HL-60 (cell line): ENCODE data around the gene CNNM1.

Experiments used
- DNase-seq, 2 experiments: peaks; one replicate each; pipeline ENCODE4 v3.0.0-alpha.2; 2010 to 2020; ENCODE audit warnings: low read depth in 1 of 2, low spot score in 1 of 2
- H3K27ac ChIP-seq: fragments of 250-450 bp; sonication (Bioruptor Pico); replicated peaks from 2 replicates; pipeline ENCODE4 v1.5.1; 2020; ENCODE audit warnings: mild to moderate bottlenecking, moderate library complexity
- H3K27me3 ChIP-seq: fragments of 250-450 bp; sonication (Bioruptor Pico); 2 replicates; pipeline ENCODE4 v1.5.1; 2021; ENCODE audit warnings: mild to moderate bottlenecking, moderate library complexity; ENCODE audit not compliant: insufficient read depth, poor library complexity, severe bottlenecking
- H3K4me3 ChIP-seq: replicated peaks from 2 replicates; pipeline ENCODE4 v1.5.1; 2011; ENCODE audit warnings: mild to moderate bottlenecking, control low read depth, low read length; ENCODE audit not compliant: insufficient read depth
- CTCF ChIP-seq: IDR thresholded peaks from one replicate; pipeline ENCODE4 v1.5.1; 2011; ENCODE audit warnings: low read length, control low read depth, inconsistent platforms; ENCODE audit not compliant: insufficient read depth
- GABPA ChIP-seq: IDR thresholded peaks from 2 replicates; pipeline ENCODE4 v1.6.1; 2012; ENCODE audit warnings: low read depth
- POLR2AphosphoS5 ChIP-seq: IDR thresholded peaks from 2 replicates; pipeline ENCODE4 v1.6.1; 2012; ENCODE audit warnings: low read depth
- SPI1 ChIP-seq: IDR thresholded peaks from 2 replicates; pipeline ENCODE4 v1.6.1; 2012; ENCODE audit warnings: low read depth, mild to moderate bottlenecking, borderline replicate concordance
- TF ChIP-seq, protein P1 (sequence below): IDR thresholded peaks from 2 replicates; pipeline ENCODE4 v1.6.1; 2012; ENCODE audit warnings: low read depth; ENCODE audit not compliant: insufficient replicate concordance

CNNM1 gene

DNA sequence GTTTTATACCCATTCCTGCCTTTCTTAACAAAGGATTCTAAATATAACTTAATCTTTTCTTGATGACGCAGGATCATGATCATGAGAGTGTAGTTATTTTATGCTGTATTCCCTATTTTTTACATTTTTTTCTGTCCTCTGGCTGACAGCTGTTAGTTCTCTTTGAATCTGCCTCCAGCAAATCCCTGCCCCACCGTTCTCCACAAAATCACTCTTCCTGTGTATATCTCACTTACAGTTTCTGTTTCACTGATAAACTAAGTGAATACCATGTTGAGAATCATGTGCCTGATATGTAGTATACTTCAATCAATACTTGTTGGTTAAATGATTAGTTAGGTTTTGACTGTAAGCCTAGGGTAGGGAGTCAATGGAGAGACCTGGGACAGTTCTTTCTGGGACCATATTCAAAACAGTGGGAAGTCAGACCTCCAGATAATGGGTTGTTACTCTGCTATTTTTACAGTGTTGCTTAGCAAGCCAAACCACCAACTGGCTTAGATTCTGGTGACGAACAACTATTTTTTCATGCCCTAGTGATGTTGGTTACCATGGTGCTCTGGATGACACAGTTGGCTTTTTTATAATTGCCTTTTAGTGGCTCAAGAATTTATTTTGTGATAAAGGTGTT lies 12.8 kb downstream of the CNNM1 start:
- Histone ChIP-seq H3K4me3 (no peak overlapping the region), H3K27me3 (no peaks in the 10 kb centered on the region), H3K27ac (no peak overlapping the region)
- no peak for DNase-seq
- TF ChIP-seq GABPA (no peak), SPI1 (no peak), CTCF (no peak), POLR2AphosphoS5 (no peak)
- TF ChIP-seq, protein P1, sequence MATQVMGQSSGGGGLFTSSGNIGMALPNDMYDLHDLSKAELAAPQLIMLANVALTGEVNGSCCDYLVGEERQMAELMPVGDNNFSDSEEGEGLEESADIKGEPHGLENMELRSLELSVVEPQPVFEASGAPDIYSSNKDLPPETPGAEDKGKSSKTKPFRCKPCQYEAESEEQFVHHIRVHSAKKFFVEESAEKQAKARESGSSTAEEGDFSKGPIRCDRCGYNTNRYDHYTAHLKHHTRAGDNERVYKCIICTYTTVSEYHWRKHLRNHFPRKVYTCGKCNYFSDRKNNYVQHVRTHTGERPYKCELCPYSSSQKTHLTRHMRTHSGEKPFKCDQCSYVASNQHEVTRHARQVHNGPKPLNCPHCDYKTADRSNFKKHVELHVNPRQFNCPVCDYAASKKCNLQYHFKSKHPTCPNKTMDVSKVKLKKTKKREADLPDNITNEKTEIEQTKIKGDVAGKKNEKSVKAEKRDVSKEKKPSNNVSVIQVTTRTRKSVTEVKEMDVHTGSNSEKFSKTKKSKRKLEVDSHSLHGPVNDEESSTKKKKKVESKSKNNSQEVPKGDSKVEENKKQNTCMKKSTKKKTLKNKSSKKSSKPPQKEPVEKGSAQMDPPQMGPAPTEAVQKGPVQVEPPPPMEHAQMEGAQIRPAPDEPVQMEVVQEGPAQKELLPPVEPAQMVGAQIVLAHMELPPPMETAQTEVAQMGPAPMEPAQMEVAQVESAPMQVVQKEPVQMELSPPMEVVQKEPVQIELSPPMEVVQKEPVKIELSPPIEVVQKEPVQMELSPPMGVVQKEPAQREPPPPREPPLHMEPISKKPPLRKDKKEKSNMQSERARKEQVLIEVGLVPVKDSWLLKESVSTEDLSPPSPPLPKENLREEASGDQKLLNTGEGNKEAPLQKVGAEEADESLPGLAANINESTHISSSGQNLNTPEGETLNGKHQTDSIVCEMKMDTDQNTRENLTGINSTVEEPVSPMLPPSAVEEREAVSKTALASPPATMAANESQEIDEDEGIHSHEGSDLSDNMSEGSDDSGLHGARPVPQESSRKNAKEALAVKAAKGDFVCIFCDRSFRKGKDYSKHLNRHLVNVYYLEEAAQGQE, result no peak

GRCh38 chr10:99343262-99343661 lies 14.1 kb downstream of the CNNM1 start:
- DNase-seq, result no peak
- no peak overlapping the region for H3K4me3 ChIP-seq
- no peak overlapping the region for H3K27ac ChIP-seq
- TF ChIP-seq CTCF (no peak), SPI1 (no peak), POLR2AphosphoS5 (no peak), GABPA (no peak)
- TF ChIP-seq, protein P1, result no peak
- no peaks in the 10 kb centered on the region for H3K27me3 ChIP-seq

DNA sequence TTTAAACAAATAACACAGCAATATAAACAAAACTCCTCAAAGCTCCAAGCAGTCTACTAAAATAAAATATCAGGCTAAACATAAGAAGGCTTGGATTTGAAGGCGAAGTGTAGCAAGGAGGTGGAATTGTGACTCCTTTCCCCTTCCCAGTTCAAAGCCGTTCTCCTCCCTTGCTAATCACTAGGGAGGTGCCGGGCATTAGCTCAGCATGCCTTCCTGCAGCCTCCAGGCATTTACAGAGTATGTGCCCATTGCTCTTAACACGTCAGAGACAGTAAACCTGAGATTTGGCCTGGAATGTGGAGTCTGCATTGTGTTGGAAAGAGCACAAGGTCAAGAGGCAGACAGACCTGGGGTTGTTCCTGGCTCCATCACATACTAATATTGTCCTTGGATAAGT lies 15.6 kb downstream of the CNNM1 start:
- TF ChIP-seq SPI1 (no peak), GABPA (no peak), POLR2AphosphoS5 (no peak), CTCF (no peak)
- TF ChIP-seq, protein P1, result no peak
- H3K4me3 ChIP-seq, result no peak overlapping the region
- no peak for DNase-seq
- H3K27ac ChIP-seq, result no peak overlapping the region
- H3K27me3 ChIP-seq, result no peaks in the 10 kb centered on the region
